Measurements from ENCODE around the gene EML1. TPM values are rescaled to one million over a fixed set of nuclear protein-coding genes. Genes with fewer than 3 reads are reported as not detected.

The EML1 gene, protein sequence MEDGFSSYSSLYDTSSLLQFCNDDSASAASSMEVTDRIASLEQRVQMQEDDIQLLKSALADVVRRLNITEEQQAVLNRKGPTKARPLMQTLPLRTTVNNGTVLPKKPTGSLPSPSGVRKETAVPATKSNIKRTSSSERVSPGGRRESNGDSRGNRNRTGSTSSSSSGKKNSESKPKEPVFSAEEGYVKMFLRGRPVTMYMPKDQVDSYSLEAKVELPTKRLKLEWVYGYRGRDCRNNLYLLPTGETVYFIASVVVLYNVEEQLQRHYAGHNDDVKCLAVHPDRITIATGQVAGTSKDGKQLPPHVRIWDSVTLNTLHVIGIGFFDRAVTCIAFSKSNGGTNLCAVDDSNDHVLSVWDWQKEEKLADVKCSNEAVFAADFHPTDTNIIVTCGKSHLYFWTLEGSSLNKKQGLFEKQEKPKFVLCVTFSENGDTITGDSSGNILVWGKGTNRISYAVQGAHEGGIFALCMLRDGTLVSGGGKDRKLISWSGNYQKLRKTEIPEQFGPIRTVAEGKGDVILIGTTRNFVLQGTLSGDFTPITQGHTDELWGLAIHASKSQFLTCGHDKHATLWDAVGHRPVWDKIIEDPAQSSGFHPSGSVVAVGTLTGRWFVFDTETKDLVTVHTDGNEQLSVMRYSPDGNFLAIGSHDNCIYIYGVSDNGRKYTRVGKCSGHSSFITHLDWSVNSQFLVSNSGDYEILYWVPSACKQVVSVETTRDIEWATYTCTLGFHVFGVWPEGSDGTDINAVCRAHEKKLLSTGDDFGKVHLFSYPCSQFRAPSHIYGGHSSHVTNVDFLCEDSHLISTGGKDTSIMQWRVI
- total RNA-seq = 10 to 100 TPM; 55.1 to 66.5 TPM

DNA sequence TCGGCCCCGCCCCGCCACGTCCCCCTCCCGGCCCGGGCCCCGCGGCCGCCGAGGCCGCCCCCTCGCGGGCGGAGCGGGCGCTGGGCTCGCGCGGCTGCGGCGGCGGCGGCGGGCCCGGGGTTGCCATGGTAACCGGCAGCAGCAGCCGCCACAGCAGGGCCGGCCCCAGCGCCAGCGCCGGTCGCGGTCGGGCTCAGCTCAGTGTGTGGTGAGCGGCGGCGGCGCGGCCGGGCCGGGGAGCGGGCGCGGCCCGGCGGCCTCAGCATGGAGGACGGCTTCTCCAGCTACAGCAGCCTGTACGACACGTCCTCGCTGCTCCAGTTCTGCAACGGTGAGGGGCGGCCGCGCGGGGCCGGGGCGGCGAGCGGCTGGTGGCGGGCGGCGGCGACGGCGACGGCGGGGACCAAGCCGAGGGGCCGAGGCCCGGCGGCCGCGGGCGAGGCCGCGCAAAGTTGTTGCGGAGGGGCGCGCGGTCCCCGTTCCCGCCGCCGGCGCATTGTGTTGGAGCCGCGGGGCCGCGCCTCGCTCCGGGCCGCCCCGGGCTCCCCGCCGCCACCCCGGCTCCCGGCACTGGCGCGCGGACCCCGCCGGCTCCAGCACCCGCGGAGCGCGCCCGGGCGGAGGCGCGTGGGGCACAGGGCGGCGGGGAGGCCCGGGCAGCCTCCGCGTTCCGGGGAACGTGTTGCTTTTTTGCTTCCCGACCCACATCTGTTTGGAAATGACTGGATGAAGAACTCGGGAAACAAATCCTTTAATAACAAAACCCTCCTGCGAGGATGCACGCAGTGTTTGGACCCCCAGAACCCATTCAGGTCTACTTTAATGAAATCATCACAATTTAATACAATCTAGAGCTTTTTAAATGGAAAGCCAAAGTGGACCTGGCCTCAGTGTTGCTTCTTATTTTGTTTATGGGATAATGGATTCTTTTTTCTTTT, at the start of gene EML1:
Gene EML1 (plus strand): TSS at position 201 of the 938 bp plus-strand sequence. CDS start 64 bp downstream, at position 265.
- ATAC-seq (ENCODE audit: insufficient number of reproducible peaks, low FRiP score, low read depth) (peak; percentile 80), DNase-seq (ENCODE audit: low spot score) (no peak)
- peaks cover 6 to 32% of the 10 kb centered on the region in 2 donors for H3K4me1 ChIP-seq (ENCODE audit: control insufficient read depth in 1 of 2, low read depth in 2 of 2)
- H3K9me3 ChIP-seq = no peaks in the 10 kb centered on the region
- H3K27me3 ChIP-seq (replicated peaks; ENCODE audit: insufficient read depth) = peaks cover 4% of the 10 kb centered on the region
- TF ChIP-seq, protein P1, sequence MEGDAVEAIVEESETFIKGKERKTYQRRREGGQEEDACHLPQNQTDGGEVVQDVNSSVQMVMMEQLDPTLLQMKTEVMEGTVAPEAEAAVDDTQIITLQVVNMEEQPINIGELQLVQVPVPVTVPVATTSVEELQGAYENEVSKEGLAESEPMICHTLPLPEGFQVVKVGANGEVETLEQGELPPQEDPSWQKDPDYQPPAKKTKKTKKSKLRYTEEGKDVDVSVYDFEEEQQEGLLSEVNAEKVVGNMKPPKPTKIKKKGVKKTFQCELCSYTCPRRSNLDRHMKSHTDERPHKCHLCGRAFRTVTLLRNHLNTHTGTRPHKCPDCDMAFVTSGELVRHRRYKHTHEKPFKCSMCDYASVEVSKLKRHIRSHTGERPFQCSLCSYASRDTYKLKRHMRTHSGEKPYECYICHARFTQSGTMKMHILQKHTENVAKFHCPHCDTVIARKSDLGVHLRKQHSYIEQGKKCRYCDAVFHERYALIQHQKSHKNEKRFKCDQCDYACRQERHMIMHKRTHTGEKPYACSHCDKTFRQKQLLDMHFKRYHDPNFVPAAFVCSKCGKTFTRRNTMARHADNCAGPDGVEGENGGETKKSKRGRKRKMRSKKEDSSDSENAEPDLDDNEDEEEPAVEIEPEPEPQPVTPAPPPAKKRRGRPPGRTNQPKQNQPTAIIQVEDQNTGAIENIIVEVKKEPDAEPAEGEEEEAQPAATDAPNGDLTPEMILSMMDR (IDR thresholded peaks at IDR 0.05) = no peak
- H3K4me3 ChIP-seq = peak within 1 kb of the TSS; percentile 71
- H3K36me3 ChIP-seq = no peaks in the 10 kb centered on the region
- peak within 1 kb of the TSS; percentile 73 to 79 for H3K27ac ChIP-seq

DNA sequence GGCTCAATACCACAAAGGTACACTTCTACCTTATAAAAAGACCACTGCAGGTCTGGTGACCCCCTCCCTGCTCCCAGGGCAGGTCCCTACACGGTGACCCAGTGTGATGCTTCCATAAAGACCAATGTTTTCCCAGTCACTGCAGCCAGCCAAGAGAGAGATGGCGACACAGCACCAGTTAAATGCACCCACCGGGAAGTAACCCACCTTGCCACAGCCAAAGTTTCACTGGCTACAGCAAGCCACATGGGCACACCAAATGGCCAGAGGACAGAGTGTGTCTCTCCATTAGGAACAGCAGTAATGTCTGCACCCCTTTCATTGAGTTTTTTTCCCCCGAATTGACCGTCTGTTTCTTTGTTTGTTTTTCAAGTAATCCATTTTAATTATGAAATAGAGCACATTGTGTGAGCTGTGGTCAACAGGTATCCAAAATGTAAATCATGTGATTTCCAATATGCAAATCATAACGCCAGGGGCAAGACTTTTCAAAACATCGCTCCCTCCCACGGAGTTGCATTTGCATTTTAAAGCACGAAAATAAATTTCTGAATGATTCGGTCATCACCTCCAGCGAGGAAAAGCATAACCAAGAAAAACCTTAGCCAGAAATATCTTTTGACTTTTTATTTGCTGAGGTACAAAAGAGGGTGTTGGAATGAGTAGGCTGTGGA, 48.9 kb upstream of the EML1 start:
- Histone ChIP-seq H3K9me3 (no peaks in the 10 kb centered on the region), H3K36me3 (no peaks in the 10 kb centered on the region), H3K4me3 (no peak overlapping the region), H3K4me1 (ENCODE audit: control insufficient read depth in 1 of 2, low read depth in 2 of 2) (peaks cover 20 to 43% of the 10 kb centered on the region in 2 donors), H3K27ac (peak overlapping the region; percentile 70 to 80), H3K27me3 (replicated peaks; ENCODE audit: insufficient read depth) (no peaks in the 10 kb centered on the region)
- TF ChIP-seq, protein P1 (IDR thresholded peaks at IDR 0.05) = no peak
- no peak for ATAC-seq (ENCODE audit: insufficient number of reproducible peaks, low FRiP score, low read depth)
- no peak for DNase-seq (ENCODE audit: low spot score)

DNA sequence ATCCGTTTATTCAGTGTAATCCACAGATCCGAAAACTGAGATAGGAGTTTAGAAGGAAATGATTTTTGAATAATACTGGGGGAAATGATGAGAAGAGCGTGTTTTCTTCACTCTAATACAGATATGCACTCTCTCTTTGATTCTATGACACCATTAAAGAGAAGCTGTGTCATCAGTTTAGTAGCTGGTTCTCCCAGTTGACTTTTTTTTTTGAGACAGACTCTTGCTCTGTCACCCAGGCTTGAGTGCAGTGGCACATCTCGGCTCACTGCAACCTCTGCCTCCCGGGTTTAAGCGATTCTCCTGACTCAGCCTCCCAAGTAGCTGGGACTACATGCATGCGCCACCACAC, 48.4 kb upstream of the EML1 start:
- no peaks in the 10 kb centered on the region for H3K9me3 ChIP-seq
- no peak for ATAC-seq (ENCODE audit: insufficient number of reproducible peaks, low FRiP score, low read depth)
- no peaks in the 10 kb centered on the region for H3K36me3 ChIP-seq
- peak overlapping the region; percentile 70 to 80 for H3K27ac ChIP-seq
- no peaks in the 10 kb centered on the region for H3K27me3 ChIP-seq (replicated peaks; ENCODE audit: insufficient read depth)
- TF ChIP-seq, protein P1 (IDR thresholded peaks at IDR 0.05) = no peak
- peaks cover 20 to 44% of the 10 kb centered on the region in 2 donors for H3K4me1 ChIP-seq (ENCODE audit: control insufficient read depth in 1 of 2, low read depth in 2 of 2)
- H3K4me3 ChIP-seq = no peak overlapping the region
- no peak for DNase-seq (ENCODE audit: low spot score)

DNA sequence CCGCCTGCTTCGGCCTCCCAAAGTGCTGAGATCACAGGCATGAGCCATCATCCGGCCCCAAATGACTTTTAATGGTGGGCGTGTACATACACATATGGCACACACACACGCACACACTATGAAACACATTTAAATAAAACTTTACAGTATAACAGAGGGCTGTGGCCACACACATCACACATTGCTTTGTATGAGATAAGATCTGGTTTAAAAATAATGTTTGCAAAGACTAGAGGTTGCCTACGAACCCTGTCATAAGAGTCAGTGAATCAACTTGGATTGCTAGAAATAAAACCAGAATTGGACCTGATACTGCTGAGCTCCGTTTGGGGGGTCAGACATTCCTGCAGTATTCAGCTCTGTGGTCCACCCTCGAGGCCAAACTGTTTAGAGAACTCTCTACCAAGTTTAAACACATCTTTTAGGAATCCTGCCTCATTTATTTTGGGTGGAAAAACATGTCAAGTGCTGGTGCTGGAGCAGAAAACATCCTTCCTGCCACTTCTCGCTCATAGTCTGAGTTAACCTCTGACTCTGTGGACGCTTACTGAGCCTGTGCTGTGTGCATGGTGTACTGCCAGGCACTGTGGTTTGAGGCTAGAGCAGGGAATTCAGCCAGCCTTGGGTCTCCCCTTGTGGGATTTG, 47.8 kb upstream of the EML1 start:
- H3K4me3 ChIP-seq = no peak overlapping the region
- peak overlapping the region; percentile 70 to 80 for H3K27ac ChIP-seq
- TF ChIP-seq, protein P1 (IDR thresholded peaks at IDR 0.05) = no peak
- peaks cover 20 to 48% of the 10 kb centered on the region in 2 donors for H3K4me1 ChIP-seq (ENCODE audit: control insufficient read depth in 1 of 2, low read depth in 2 of 2)
- H3K36me3 ChIP-seq = no peaks in the 10 kb centered on the region
- no peaks in the 10 kb centered on the region for H3K27me3 ChIP-seq (replicated peaks; ENCODE audit: insufficient read depth)
- no peaks in the 10 kb centered on the region for H3K9me3 ChIP-seq
- no peak for DNase-seq (ENCODE audit: low spot score)
- peak; percentile 33 for ATAC-seq (ENCODE audit: insufficient number of reproducible peaks, low FRiP score, low read depth)

All from thoracic aorta (tissue), 2 donors.